ENCODE data around the gene ASB1.

The ASB1 gene

DNA sequence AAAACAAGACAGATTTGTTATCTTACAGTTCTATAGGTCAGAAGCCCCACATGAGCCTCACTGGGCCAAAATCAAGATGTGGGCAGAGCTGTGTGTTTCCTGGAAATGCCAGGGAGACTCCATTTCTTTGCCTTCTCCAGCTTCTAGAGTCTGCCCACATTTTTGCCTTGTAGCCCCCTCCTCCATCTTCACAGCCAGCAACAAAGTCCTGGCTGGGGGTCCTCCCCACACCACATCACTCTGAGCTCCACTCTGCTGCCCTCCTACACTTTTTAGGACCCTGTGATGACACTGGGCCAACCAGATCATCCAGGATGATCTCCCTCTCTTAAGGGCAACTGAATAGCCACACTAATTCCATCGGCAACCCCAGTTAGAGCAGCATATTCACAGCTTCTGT is 34.3 kb downstream of the ASB1 start:
- H3K4me3 ChIP-seq (ENCODE audit: low read depth, low read length): no peak overlapping the region
- DNase-seq (ENCODE audit: low read depth): no peak
- TF ChIP-seq, protein P1, sequence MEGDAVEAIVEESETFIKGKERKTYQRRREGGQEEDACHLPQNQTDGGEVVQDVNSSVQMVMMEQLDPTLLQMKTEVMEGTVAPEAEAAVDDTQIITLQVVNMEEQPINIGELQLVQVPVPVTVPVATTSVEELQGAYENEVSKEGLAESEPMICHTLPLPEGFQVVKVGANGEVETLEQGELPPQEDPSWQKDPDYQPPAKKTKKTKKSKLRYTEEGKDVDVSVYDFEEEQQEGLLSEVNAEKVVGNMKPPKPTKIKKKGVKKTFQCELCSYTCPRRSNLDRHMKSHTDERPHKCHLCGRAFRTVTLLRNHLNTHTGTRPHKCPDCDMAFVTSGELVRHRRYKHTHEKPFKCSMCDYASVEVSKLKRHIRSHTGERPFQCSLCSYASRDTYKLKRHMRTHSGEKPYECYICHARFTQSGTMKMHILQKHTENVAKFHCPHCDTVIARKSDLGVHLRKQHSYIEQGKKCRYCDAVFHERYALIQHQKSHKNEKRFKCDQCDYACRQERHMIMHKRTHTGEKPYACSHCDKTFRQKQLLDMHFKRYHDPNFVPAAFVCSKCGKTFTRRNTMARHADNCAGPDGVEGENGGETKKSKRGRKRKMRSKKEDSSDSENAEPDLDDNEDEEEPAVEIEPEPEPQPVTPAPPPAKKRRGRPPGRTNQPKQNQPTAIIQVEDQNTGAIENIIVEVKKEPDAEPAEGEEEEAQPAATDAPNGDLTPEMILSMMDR (conservative IDR thresholded peaks at IDR 0.05; ENCODE audit: low read depth, low read length): no peak

DNA sequence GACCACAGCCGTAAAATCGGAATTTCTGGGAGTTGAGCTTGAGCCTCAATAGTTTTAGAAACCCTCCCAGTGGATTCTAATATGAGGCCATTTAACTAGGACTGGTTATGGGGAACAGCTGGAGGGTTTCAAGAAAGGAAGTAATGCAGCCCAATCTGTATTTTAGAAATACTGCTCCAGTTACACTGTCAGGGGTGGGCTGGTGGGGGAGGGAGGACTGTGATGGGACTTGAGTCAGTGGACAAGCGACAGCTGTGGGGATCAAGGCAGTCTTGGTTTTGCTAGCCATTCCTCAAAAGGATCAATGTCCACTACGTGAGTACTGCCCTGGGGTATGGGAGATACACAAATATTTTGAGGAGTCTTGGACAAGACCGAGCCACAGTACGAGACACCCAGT is 34.8 kb downstream of the ASB1 start:
- no peak overlapping the region for H3K4me3 ChIP-seq (ENCODE audit: low read depth, low read length)
- TF ChIP-seq, protein P1 (conservative IDR thresholded peaks at IDR 0.05; ENCODE audit: low read depth, low read length): no peak
- DNase-seq (ENCODE audit: low read depth): no peak

DNA sequence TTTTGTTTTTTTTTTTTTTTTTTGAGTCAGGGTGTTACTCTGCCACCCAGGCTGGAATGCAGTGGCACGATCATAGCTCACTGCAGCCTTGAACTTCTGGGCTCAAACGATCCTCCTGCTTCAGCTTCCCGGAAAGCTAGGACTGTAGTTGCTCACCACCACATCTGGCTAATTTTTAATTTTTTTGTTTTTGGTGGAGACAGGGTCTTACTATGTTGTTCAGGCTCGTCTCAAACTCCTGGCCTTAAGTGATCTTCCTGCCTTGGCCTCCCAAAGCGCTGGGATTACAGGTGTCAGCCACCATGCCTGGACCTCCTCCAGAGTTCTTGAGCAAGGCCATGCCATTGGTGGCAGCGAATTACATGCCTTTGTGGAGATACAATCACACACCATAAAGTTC is 35.2 kb downstream of the ASB1 start:
- no peak for DNase-seq (ENCODE audit: low read depth)
- TF ChIP-seq, protein P1 (conservative IDR thresholded peaks at IDR 0.05; ENCODE audit: low read depth, low read length): no peak
- H3K4me3 ChIP-seq (ENCODE audit: low read depth, low read length): no peak overlapping the region

DNA sequence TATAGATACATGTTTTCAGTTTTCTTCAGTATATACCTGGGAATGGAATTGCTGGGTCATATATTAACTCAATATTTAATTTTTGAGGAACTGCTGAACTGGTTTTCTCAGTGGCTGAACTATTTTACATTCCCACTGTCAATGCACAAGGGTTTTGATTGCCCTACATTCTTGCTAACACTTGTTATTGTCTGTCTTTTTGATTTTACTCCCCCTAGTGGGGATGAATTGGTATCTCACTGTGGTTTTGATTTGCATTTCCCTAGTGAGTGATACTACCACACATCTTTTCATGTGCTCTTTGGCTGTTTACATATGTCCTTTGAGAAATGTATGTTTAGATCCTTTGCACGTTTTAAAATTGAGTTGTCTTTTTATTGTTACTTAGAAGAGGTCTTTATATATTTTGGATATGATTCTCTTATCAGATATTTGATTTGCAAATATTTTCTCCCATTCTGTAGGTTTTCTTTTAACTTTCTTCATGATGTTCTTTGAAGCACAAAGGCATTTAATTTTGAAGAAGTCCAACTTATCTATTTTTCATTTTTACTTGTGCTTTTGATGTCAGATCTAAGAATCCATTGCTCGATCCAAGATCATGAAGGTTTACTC is 36.2 kb downstream of the ASB1 start:
- TF ChIP-seq, protein P1 (conservative IDR thresholded peaks at IDR 0.05; ENCODE audit: low read depth, low read length): peak; percentile 61
- peak; percentile 79 for DNase-seq (ENCODE audit: low read depth)
- no peak overlapping the region for H3K4me3 ChIP-seq (ENCODE audit: low read depth, low read length)

DNA sequence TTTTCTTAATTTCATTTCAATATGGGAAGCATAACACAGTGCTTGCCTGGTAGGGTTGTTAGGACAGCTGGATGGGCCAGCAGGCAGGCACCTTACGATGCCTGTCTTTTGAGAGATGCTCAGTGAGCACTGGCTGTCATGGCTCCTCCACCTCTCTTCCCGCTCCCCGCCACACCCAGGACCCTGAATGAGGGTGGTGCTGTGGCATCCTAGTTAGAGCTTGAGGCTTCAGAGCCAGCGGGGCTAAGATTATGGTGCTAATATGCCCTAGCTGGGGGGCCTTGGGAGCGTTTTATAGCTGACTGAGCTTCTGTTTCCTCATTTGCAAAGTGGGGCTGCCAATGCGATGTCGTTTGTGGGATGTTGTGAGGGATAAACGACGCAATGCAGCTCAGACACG is 37.7 kb downstream of the ASB1 start:
- TF ChIP-seq, protein P1 (conservative IDR thresholded peaks at IDR 0.05; ENCODE audit: low read depth, low read length): no peak
- H3K4me3 ChIP-seq (ENCODE audit: low read depth, low read length): no peak overlapping the region
- DNase-seq (ENCODE audit: low read depth): no peak

DNA sequence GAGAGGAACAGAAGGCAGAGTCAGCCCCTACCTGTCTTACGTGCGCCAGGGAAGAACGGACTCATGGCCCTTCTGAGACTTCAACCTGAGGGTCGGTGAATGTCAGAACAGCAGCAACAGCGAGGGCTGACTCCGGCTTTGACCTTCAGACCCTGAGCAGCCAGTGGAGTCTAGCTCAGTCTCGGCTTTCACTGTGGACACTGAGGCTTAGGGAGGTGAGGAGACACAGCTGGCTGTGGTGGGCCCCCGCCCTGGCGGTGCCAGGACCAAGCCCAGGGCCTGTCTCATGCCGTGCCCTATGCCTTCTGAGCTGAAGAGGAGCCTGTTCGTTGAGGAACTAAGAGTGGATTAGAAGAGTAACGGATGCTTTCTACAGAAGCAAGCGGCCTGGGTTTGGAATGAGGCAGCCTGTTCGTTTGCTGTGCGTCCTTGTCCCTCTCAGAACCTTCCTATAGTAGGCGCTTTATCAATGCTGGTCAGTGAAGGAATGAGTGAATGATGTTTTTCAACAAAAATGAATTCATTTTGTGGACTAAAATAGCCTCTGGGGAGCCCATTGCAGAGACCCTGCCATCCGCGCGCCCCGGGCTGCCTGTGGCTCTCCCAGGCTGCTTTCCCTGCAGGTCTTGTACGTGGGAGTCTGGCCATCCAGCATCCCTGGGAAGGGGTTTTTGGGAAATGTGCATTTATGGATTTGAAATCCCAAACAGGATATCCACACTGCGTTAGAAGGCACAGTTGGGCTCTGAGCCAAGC is 38.9 kb downstream of the ASB1 start:
- DNase-seq (ENCODE audit: low read depth): no peak
- no peak overlapping the region for H3K4me3 ChIP-seq (ENCODE audit: low read depth, low read length)
- TF ChIP-seq, protein P1 (conservative IDR thresholded peaks at IDR 0.05; ENCODE audit: low read depth, low read length): no peak

All from choroid plexus epithelial cell (primary cell).